ENCODE results near the gene MYT1.

Gene MYT1

GRCh38 chr20:64217539-64218221, 53.4 kb downstream of the MYT1 start:
- H3K4me1 Mint-ChIP-seq = no peaks in the 10 kb centered on the region

GRCh38 chr20:64219202-64219601, 55.0 kb downstream of the MYT1 start:
- no peak for ATAC-seq
- H3K27me3 Mint-ChIP-seq = peaks cover 16% of the 10 kb centered on the region
- H3K27ac Mint-ChIP-seq = no peak overlapping the region
- H3K4me3 Mint-ChIP-seq = no peak overlapping the region
- no peaks in the 10 kb centered on the region for H3K9me3 Mint-ChIP-seq
- no peaks in the 10 kb centered on the region for H3K4me1 Mint-ChIP-seq
- H3K36me3 Mint-ChIP-seq = no peaks in the 10 kb centered on the region

More at GRCh38 chr20:64217539-64218221, 53.4 kb downstream of the MYT1 start:
- no peak overlapping the region for H3K27ac Mint-ChIP-seq
- H3K4me3 Mint-ChIP-seq = no peak overlapping the region
- H3K27me3 Mint-ChIP-seq = peaks cover under 1% of the 10 kb centered on the region
- no peaks in the 10 kb centered on the region for H3K9me3 Mint-ChIP-seq
- no peak for ATAC-seq
- H3K36me3 Mint-ChIP-seq = no peaks in the 10 kb centered on the region

- ATAC-seq = no peak
- Mint-ChIP-seq H3K36me3 (no peaks in the 10 kb centered on the region), H3K27me3 (peaks cover 20% of the 10 kb centered on the region), H3K27ac (no peak overlapping the region), H3K4me3 (no peak overlapping the region), H3K4me1 (no peaks in the 10 kb centered on the region), H3K9me3 (no peaks in the 10 kb centered on the region)
Measured at GRCh38 chr20:64219730-64220129, 55.5 kb downstream of the MYT1 start.

GRCh38 chr20:64220420-64220819, 56.2 kb downstream of the MYT1 start:
- H3K9me3 Mint-ChIP-seq = no peaks in the 10 kb centered on the region
- H3K36me3 Mint-ChIP-seq = no peaks in the 10 kb centered on the region
- no peak overlapping the region for H3K27ac Mint-ChIP-seq
- H3K4me3 Mint-ChIP-seq = no peak overlapping the region
- no peaks in the 10 kb centered on the region for H3K4me1 Mint-ChIP-seq
- H3K27me3 Mint-ChIP-seq = peaks cover 20% of the 10 kb centered on the region
- no peak for ATAC-seq

DNA sequence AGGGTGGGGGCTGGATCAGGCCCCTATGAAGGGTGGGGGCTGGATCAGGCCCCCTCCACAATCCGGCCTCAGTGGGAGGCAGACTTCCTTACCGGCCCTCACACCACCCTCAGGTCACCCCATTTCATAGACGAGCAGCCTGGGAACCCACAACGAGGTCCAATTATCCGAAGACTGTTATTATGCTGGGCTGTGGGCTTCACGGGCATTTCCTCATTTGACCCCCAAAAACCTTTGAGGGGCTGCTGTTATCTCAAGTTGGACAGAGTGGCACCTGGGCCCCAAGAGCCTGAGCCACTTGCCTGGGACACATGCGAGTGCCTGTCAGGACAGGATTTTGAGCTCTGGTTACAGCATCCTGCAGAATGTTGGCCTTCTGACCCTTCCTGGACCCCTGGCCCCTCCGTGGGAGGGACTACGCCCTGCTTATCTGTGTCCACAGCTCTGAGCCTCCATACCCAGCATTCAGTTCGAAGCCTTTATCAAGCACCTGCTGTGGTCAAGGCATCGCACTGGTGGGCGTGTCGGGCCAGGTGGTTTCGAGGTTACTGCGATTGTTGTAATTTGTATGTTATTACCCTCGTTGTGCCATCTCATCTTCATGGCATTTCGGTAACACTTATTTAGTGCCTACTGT, 56.8 kb downstream of the MYT1 start:
- no peak overlapping the region for H3K4me3 Mint-ChIP-seq
- no peak for ATAC-seq
- no peaks in the 10 kb centered on the region for H3K36me3 Mint-ChIP-seq
- no peaks in the 10 kb centered on the region for H3K4me1 Mint-ChIP-seq
- H3K27me3 Mint-ChIP-seq = peaks cover 20% of the 10 kb centered on the region
- H3K27ac Mint-ChIP-seq = no peak overlapping the region
- H3K9me3 Mint-ChIP-seq = no peaks in the 10 kb centered on the region

- no peak overlapping the region for H3K27ac Mint-ChIP-seq
- peaks cover 20% of the 10 kb centered on the region for H3K27me3 Mint-ChIP-seq
- H3K9me3 Mint-ChIP-seq = no peaks in the 10 kb centered on the region
- H3K4me3 Mint-ChIP-seq = no peak overlapping the region
- ATAC-seq = no peak
- H3K4me1 Mint-ChIP-seq = no peaks in the 10 kb centered on the region
- H3K36me3 Mint-ChIP-seq = no peaks in the 10 kb centered on the region
Measured at GRCh38 chr20:64222291-64222735, 58.1 kb downstream of the MYT1 start.

- Mint-ChIP-seq H3K4me1 (no peaks in the 10 kb centered on the region), H3K27ac (no peak overlapping the region), H3K4me3 (no peak overlapping the region), H3K27me3 (peaks cover 20% of the 10 kb centered on the region), H3K36me3 (no peaks in the 10 kb centered on the region), H3K9me3 (no peaks in the 10 kb centered on the region)
- ATAC-seq = no peak
Measured at GRCh38 chr20:64222851-64223525, 58.7 kb downstream of the MYT1 start.

GRCh38 chr20:64223526-64224067, 59.3 kb downstream of the MYT1 start:
- no peaks in the 10 kb centered on the region for H3K9me3 Mint-ChIP-seq
- H3K27ac Mint-ChIP-seq = no peak overlapping the region
- no peak overlapping the region for H3K4me3 Mint-ChIP-seq
- H3K27me3 Mint-ChIP-seq = peaks cover 20% of the 10 kb centered on the region
- H3K4me1 Mint-ChIP-seq = no peaks in the 10 kb centered on the region
- ATAC-seq = no peak
- H3K36me3 Mint-ChIP-seq = no peaks in the 10 kb centered on the region

GRCh38 chr20:64224351-64225170, 60.3 kb downstream of the MYT1 start:
- Mint-ChIP-seq H3K4me3 (no peak overlapping the region), H3K27me3 (peaks cover 20% of the 10 kb centered on the region), H3K27ac (no peak overlapping the region), H3K36me3 (no peaks in the 10 kb centered on the region), H3K9me3 (no peaks in the 10 kb centered on the region), H3K4me1 (no peaks in the 10 kb centered on the region)
- no peak for ATAC-seq

DNA sequence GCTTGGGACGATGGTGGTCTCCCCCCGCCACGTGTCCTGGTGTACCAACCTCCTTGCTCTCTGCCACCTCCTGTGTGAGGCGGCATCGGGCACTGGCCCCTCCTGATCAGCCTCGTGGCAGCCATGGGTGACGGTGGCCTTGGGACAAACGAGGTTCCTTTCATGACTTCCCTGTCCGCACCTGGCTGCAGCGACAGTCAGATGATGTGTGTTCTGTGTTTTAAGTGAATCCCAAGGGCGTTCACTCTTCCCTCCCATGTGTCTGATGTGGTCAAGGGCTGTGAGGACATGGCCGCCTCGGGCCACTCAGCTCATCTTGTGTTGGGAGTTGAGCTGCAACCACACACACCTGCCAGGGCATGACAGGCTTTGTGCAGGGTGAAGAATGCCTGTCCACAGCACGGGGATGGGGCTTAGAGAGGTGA, 60.9 kb downstream of the MYT1 start:
- H3K27ac Mint-ChIP-seq = no peak overlapping the region
- peaks cover 20% of the 10 kb centered on the region for H3K27me3 Mint-ChIP-seq
- no peak overlapping the region for H3K4me3 Mint-ChIP-seq
- H3K4me1 Mint-ChIP-seq = no peaks in the 10 kb centered on the region
- H3K36me3 Mint-ChIP-seq = no peaks in the 10 kb centered on the region
- no peaks in the 10 kb centered on the region for H3K9me3 Mint-ChIP-seq
- ATAC-seq = no peak

DNA sequence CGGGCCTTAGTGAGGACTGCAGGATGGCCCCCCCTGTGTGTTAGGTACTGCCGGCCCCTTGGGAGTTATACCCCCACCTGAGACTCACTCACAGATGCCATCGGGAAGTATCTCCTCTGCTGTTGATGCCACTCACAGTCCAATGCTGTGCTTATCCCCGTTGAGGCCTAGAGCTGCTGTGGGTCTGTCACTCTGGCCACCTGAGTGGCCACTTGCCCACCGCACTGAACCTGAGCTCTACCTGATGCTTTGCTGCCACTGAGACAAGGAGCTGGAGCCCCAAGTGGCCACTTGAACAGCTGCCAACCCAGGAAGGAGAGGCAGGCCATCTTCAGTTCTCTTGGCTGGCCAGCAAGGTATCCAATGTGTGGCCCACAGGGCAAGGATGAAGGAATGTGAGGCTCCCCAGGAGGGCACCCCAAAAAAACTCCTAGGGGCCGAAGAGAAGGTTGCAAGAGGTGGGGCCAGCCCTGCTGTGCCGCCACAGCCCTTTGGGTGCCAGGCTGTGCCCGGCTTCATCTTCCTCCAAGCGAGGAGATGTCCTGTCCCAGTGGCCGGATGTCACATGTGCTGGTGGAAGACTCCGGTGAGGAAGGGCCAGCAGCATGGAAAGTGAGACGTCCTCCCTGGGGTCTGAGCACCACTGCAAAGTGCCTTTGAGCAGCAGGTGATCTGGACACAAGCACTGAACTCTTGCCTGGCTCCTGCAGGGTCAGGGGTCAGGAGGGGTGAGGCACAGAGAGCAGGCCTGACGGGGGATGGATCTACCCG, 61.8 kb downstream of the MYT1 start:
- Mint-ChIP-seq H3K4me1 (no peaks in the 10 kb centered on the region), H3K36me3 (no peaks in the 10 kb centered on the region), H3K4me3 (no peak overlapping the region), H3K9me3 (no peaks in the 10 kb centered on the region), H3K27ac (no peak overlapping the region), H3K27me3 (peaks cover 20% of the 10 kb centered on the region)
- no peak for ATAC-seq

- Mint-ChIP-seq H3K27ac (no peak overlapping the region), H3K4me3 (no peak overlapping the region)
Measured at GRCh38 chr20:64226686-64227580, 62.7 kb downstream of the MYT1 start.

DNA sequence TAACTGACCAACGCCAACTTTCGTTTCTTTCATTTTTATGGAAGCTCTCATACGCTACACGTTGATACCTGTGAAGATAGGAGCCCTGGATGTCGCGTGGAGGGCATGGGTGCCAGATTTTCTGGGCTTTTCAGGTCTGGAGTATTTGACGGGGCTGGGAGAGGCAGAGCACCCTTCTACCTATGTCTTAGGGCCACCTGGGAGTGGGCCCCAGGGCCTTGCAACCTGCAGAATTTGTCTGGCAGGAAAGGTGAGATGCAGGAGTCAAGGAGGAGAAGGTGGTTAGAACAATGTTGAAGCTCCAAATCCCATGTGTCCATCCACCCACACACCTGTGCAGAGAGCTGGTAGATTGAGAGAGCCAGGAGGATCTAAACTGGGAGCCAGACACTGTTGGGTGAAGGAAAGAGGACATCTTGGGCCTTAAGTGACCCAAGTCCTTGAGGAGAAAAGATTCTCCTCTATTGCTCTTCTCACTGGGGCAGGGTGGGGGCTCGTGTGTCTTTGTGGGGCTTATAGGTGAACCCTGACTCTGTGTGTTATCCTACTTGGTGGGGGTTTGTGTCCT, 63.9 kb downstream of the MYT1 start:
- Mint-ChIP-seq H3K36me3 (no peaks in the 10 kb centered on the region), H3K27ac (no peak overlapping the region), H3K27me3 (peaks cover 14% of the 10 kb centered on the region), H3K4me1 (no peaks in the 10 kb centered on the region), H3K4me3 (no peak overlapping the region), H3K9me3 (no peaks in the 10 kb centered on the region)
- no peak for ATAC-seq

More at GRCh38 chr20:64226686-64227580, 62.7 kb downstream of the MYT1 start:
- Mint-ChIP-seq H3K27me3 (peaks cover 20% of the 10 kb centered on the region), H3K4me1 (no peaks in the 10 kb centered on the region), H3K36me3 (no peaks in the 10 kb centered on the region), H3K9me3 (no peaks in the 10 kb centered on the region)
- ATAC-seq = no peak

Data from stimulated activated memory B cell treated with anti-CD40 and anti-IgM and Interleukin-4, amounts not matched to agents 10 μg/mL and 1 μg/mL and 100 μg/mL, for 72 hours (primary cell).